HepG2 (cell line): Measurements from ENCODE around the gene OR10V1. TPM values are rescaled to one million over a fixed set of nuclear protein-coding genes. Genes with fewer than 3 reads are reported as not detected.

Source experiments
- E2F1 ChIP-seq: sonication (generic); formaldehyde crosslinking; IDR thresholded peaks from 2 replicates; pipeline ENCODE4 v1.5.0; 2020; ENCODE audit warnings: missing genetic modification reagents
- GFI1 ChIP-seq: sonication (generic); formaldehyde crosslinking; IDR thresholded peaks from 2 replicates; pipeline ENCODE4 v1.5.0; 2020; ENCODE audit warnings: missing genetic modification reagents, mild to moderate bottlenecking, borderline replicate concordance
- GMEB2 ChIP-seq: IDR thresholded peaks from 2 replicates; pipeline ENCODE4 v1.6.1; 2016; ENCODE audit warnings: missing biosample characterization, missing genetic modification reagents, low read depth
- HES4 ChIP-seq: sonication (generic); formaldehyde crosslinking; IDR thresholded peaks from 2 replicates; pipeline ENCODE4 v1.9.0; 2021; ENCODE audit warnings: mild to moderate bottlenecking, missing genetic modification reagents, borderline replicate concordance
- HNF1B ChIP-seq: sonication (generic); formaldehyde crosslinking; IDR thresholded peaks from 2 replicates; pipeline ENCODE4 v1.5.1; 2020; ENCODE audit warnings: mild to moderate bottlenecking, moderate library complexity, missing genetic modification reagents
- HNRNPUL1 ChIP-seq: fragments of 200-400 bp; formaldehyde crosslinking; IDR thresholded peaks from 2 replicates; pipeline ENCODE4 v1.6.1; 2017; ENCODE audit warnings: low read depth, mild to moderate bottlenecking, low read length, moderate library complexity
- KAT8 ChIP-seq: IDR thresholded peaks from 2 replicates; pipeline ENCODE4 v1.6.1; 2016; ENCODE audit warnings: missing genetic modification reagents, missing compliant biosample characterization
- PATZ1 ChIP-seq: sonication (generic); formaldehyde crosslinking; IDR thresholded peaks from 2 replicates; pipeline ENCODE4 v1.4.0; 2020; ENCODE audit warnings: missing genetic modification reagents
- XBP1 ChIP-seq: sonication (generic); formaldehyde crosslinking; IDR thresholded peaks from 2 replicates; pipeline ENCODE4 v1.5.0; 2020; ENCODE audit warnings: missing genetic modification reagents
- ZBTB38 ChIP-seq: sonication (generic); formaldehyde crosslinking; IDR thresholded peaks from 2 replicates; pipeline ENCODE4 v1.5.1; 2020; ENCODE audit warnings: mild to moderate bottlenecking, missing genetic modification reagents
- ZHX2 ChIP-seq, 2 experiments: sonication (generic) in 1 of 2; formaldehyde crosslinking in 1 of 2; IDR thresholded peaks; 2 replicates each; pipeline versions ENCODE4 v1.6.1 to v1.9.0; 2014 to 2022; ENCODE audit warnings: antibody characterized with exemption in 1 of 2, borderline replicate concordance in 1 of 2, inconsistent platforms in 1 of 2, low read depth in 1 of 2, missing genetic modification reagents in 1 of 2
- ZNF20 ChIP-seq: sonication (generic); formaldehyde crosslinking; IDR thresholded peaks from 2 replicates; pipeline ENCODE4 v1.4.0; 2020; ENCODE audit warnings: mild to moderate bottlenecking, moderate library complexity, missing genetic modification reagents
- ZNF296 ChIP-seq: sonication (generic); formaldehyde crosslinking; conservative IDR thresholded peaks from 2 replicates; pipeline ENCODE4 v1.5.0; 2020; ENCODE audit warnings: mild to moderate bottlenecking, missing genetic modification reagents
- ZNF660 ChIP-seq: sonication (generic); formaldehyde crosslinking; IDR thresholded peaks from 2 replicates; pipeline ENCODE4 v1.5.1; 2020; ENCODE audit warnings: mild to moderate bottlenecking, low read depth, missing genetic modification reagents, borderline replicate concordance
- ZNF709 ChIP-seq: sonication (generic); formaldehyde crosslinking; IDR thresholded peaks from 2 replicates; pipeline ENCODE4 v1.5.0; 2020; ENCODE audit warnings: mild to moderate bottlenecking, missing genetic modification reagents
- polyA plus RNA-seq, 8 experiments: library from polyadenylated mRNA; depleted of rRNA in 3 of 8; stranded (reverse) in 7 of 8; unstranded in 1 of 8; fragments of >200 nt; fragmentation: Illumina TruSeq in 4 of 8; extraction: Trizol in 4 of 8; gene quantifications; 2 replicates each; pipeline versions ENCODE4 v1.2.1 to v1.2.3, GENCODE V29; 2011 to 2016; ENCODE audit warnings: low read depth in 4 of 8, missing spikeins in 1 of 8, mixed read lengths in 1 of 8; ENCODE audit not compliant: insufficient read depth in 1 of 8
- total RNA-seq, 5 experiments: library from RNA; depleted of rRNA; stranded (reverse); fragments of >200 nt; fragmentation: Illumina TruSeq; extraction: Trizol; gene quantifications; 2 replicates each; pipeline ENCODE4 v1.2.3, GENCODE V29; 2016; ENCODE audit warnings: low read depth in 1 of 5

Gene OR10V1
- total and polyA plus RNA-seq, 2 of the 13 experiments (the other 11 are each of a cell fraction or from before 2014, with no cell fraction given) = not detected

GRCh38 chr11:59668950-59669610 is 44.6 kb downstream of the OR10V1 start, which contains the start of gene PATL1 (continued):
- TF ChIP-seq HNF1B (CRISPR knock-in tag) (peak; percentile 73), ZBTB38 (CRISPR knock-in tag) (peak; percentile 39; the same call in 1 of the 2 replicates), GFI1 (CRISPR knock-in tag) (peak; percentile 92), ZNF296 (CRISPR knock-in tag) (0 out of 2 replicates have a peak, but pooled peaks have one; percentile 82), ZNF20 (CRISPR knock-in tag) (no peak), XBP1 (CRISPR knock-in tag) (peak; percentile 49; the same call in 1 of the 2 replicates), KAT8 (CRISPR knock-in tag) (no peak; the same call in 1 of the 2 replicates), E2F1 (peak; percentile 37), ZHX2 (IDR thresholded peaks at IDR 0.05; ENCODE audit: low read depth) (no peak), ZHX2 (CRISPR knock-in tag; IDR thresholded peaks at IDR 0.05; ENCODE audit: borderline replicate concordance) (0 out of 2 replicates have a peak, but pooled peaks have one; percentile 59), GMEB2 (0 out of 2 replicates have a peak, but pooled peaks have one; percentile 43), ZNF709 (peak; percentile 60; the same call in 1 of the 2 replicates), HNRNPUL1 (no peak), HES4 (CRISPR knock-in tag) (no peak; the same call in 1 of the 2 replicates), PATZ1 (CRISPR knock-in tag) (peak; percentile 6; the same call in 1 of the 2 replicates), ZNF660 (CRISPR knock-in tag) (0 out of 2 replicates have a peak, but pooled peaks have one; percentile 41)
